ENCODE results near the gene ABHD8. TPM values are rescaled to one million over a fixed set of nuclear protein-coding genes. Genes with fewer than 3 reads are reported as not detected.

The ABHD8 gene
- total RNA-seq, 4 donors from 2014 or later = 2.1 to 14.1 (median 5.6) TPM

GRCh38 chr19:17332677-17333581 lies 29.7 kb upstream of the ABHD8 start:
- Histone ChIP-seq H3K4me3 (no peak overlapping the region), H3K36me3 (no peaks in the 10 kb centered on the region), H3K27me3 (peaks cover 0 to 8% of the 10 kb centered on the region in 2 donors), H3K27ac (no peak overlapping the region), H3K9me3 (no peaks in the 10 kb centered on the region), H3K4me1 (peaks cover 8 to 48% (median 23%) of the 10 kb centered on the region in 4 donors)
- DNase-seq = no peak
- no peak for TF ChIP-seq POLR2A (IDR thresholded peaks at IDR 0.05)
- TF ChIP-seq, protein P1, sequence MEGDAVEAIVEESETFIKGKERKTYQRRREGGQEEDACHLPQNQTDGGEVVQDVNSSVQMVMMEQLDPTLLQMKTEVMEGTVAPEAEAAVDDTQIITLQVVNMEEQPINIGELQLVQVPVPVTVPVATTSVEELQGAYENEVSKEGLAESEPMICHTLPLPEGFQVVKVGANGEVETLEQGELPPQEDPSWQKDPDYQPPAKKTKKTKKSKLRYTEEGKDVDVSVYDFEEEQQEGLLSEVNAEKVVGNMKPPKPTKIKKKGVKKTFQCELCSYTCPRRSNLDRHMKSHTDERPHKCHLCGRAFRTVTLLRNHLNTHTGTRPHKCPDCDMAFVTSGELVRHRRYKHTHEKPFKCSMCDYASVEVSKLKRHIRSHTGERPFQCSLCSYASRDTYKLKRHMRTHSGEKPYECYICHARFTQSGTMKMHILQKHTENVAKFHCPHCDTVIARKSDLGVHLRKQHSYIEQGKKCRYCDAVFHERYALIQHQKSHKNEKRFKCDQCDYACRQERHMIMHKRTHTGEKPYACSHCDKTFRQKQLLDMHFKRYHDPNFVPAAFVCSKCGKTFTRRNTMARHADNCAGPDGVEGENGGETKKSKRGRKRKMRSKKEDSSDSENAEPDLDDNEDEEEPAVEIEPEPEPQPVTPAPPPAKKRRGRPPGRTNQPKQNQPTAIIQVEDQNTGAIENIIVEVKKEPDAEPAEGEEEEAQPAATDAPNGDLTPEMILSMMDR (IDR thresholded peaks at IDR 0.05) = no peak

- H3K4me1 ChIP-seq = peaks cover 8 to 47% (median 22%) of the 10 kb centered on the region in 4 donors
- no peaks in the 10 kb centered on the region for H3K36me3 ChIP-seq
- H3K4me3 ChIP-seq = no peak overlapping the region
- TF ChIP-seq POLR2A (IDR thresholded peaks at IDR 0.05) = no peak
- TF ChIP-seq, protein P1 (IDR thresholded peaks at IDR 0.05) = no peak
- H3K9me3 ChIP-seq = no peaks in the 10 kb centered on the region
- peaks cover 0 to 8% of the 10 kb centered on the region in 2 donors for H3K27me3 ChIP-seq
- H3K27ac ChIP-seq = no peak overlapping the region
- DNase-seq = no peak
These were observed 29.1 kb upstream of the ABHD8 start for GRCh38 chr19:17332360-17332676.

DNA sequence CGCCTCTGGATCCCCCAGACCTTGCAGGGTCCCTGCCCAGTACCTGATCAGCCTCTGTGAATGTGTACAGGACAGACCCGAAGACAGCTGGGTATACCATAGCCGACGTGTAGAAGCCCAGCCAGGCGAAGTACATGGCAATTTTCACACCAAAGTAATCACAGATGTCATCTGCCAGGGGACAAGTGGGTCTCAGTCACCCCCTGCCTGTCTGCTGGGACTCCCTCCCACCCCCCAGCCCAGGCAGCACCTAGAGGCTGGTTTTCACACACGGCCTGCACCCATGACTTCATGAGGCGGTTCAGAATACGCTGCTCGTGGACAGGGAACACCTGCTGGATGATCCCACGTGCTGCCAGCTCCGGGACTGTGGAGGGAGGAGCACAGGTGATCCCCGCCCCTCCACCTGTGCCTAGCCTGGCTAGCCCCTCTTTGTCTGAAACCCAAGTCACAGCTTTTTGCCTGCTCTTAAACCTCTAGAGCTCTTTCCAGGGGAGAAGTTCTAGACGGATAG lies 27.9 kb upstream of the ABHD8 start:
- Histone ChIP-seq H3K9me3 (no peaks in the 10 kb centered on the region), H3K4me1 (peaks cover 8 to 48% (median 22%) of the 10 kb centered on the region in 4 donors), H3K27me3 (peaks cover 0 to 8% of the 10 kb centered on the region in 2 donors), H3K27ac (no peak overlapping the region), H3K36me3 (no peaks in the 10 kb centered on the region), H3K4me3 (no peak overlapping the region)
- TF ChIP-seq, protein P1 (IDR thresholded peaks at IDR 0.05) = no peak
- no peak for TF ChIP-seq POLR2A (IDR thresholded peaks at IDR 0.05)
- no peak for DNase-seq

GRCh38 chr19:17330262-17331044 lies 27.2 kb upstream of the ABHD8 start:
- DNase-seq = no peak
- Histone ChIP-seq H3K27ac (no peak overlapping the region), H3K4me1 (peaks cover 8 to 43% (median 22%) of the 10 kb centered on the region in 4 donors), H3K4me3 (no peak overlapping the region), H3K9me3 (no peaks in the 10 kb centered on the region), H3K36me3 (no peaks in the 10 kb centered on the region), H3K27me3 (peaks cover 0 to 8% of the 10 kb centered on the region in 2 donors)
- no peak for TF ChIP-seq POLR2A (IDR thresholded peaks at IDR 0.05)
- TF ChIP-seq, protein P1 (IDR thresholded peaks at IDR 0.05) = no peak

DNA sequence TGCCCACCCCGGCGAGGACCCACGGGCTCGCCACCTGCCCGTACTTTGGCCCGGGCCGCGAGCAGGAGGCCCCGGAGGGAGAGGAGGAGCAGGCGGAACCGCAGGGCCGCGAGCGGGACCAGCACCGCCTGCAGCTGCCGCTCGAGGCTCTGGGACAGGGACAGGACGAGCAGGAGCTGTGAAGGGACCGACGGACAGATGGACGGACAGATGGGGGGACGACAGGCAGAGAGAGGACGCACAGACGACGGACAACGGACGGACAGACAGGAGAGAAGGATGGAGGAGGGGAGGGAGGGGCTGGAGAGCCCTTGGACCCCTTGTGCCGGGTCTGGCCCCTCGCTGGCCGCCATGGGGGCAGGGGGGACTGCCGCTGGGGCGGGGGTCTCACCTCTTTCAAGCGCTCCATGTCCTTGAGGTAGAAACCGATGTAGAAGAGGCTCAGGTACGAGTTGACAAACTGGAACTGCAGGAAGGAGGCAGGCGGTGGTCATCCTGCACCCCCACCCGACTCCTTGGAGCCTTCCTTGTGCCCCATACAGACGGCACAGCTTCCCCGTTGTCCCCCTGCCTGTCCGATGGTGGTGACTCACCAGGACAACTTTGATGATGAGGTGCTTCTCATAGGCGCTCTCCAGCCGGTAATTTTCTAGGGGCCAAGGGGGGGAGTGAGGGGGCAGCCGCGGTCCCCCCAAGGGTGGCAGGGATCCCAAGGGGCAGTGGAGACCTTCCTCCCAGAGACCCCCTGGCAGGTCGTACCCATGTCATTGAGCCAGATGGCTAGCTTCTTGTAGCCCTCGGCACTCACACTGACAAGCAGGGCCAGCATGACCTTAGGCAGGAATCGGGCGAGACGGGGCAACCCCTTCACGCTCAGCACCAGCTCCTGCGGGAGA lies 26.4 kb upstream of the ABHD8 start:
- DNase-seq = no peak
- TF ChIP-seq, protein P1 (IDR thresholded peaks at IDR 0.05) = no peak
- TF ChIP-seq POLR2A (IDR thresholded peaks at IDR 0.05) = no peak
- Histone ChIP-seq H3K4me1 (peaks cover 3 to 37% (median 22%) of the 10 kb centered on the region in 4 donors), H3K36me3 (no peaks in the 10 kb centered on the region), H3K4me3 (peak overlapping the region; percentile 48 to 73 (median 64)), H3K27ac (peak overlapping the region in 1 of 4 donors; percentile 73), H3K27me3 (peaks cover 0 to 8% of the 10 kb centered on the region in 2 donors), H3K9me3 (no peaks in the 10 kb centered on the region)

Measured in Peyer's patch (tissue), 4 donors.